ENCODE results near the gene ITPKB.
"Not testable (repeated sequence)": the region's sequence is repeated elsewhere in the genome, so short reads cannot be mapped to it uniquely, and the experiment has no call there.

The ITPKB gene

DNA sequence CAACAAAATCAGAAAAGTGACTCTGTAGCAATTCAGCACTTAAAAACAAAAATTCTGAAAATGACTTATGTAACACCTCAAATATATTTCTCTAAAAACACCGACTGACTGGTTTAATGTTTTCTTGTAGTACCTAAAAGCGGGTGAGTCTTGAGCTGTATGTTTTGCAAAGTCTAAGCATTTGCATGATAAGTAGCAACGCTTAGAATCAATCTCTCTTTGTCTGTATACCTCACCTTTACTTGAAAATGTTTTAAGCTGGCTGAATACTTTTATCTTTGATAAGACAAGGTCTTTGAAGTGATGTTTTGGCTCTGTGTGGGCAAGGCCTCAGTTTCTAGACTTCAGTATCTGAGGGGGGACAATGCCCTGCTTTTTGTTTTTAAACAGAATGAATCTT lies 8.2 kb downstream of the ITPKB start:
- no peak for DNase-seq (ENCODE audit: low spot score)

- no peak for DNase-seq (ENCODE audit: low spot score)
Measured at GRCh38 chr1:226730071-226730470, 9.0 kb downstream of the ITPKB start.

DNA sequence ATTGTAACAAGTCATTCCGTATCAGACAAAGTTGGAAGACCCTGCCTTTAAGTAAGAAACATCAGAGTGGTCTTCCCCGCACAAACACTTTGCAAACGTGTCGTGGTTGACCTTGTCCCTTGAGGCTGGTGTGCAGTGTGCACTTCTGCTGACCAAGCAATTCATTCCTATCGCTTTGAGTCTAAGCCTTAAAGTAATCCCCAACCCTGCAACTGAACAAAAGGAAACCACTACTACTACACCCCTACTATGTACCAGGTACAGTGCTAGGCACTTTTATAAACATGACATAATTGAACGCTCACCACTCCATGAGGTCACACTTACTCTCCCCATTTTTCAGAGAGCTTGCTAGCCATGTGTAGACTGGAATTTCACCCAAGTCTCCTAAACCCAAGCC lies 10.6 kb downstream of the ITPKB start:
- no peak for DNase-seq (ENCODE audit: low spot score)

- DNase-seq (ENCODE audit: low spot score): no peak
Measured at GRCh38 chr1:226725897-226726267, 13.2 kb downstream of the ITPKB start.

DNA sequence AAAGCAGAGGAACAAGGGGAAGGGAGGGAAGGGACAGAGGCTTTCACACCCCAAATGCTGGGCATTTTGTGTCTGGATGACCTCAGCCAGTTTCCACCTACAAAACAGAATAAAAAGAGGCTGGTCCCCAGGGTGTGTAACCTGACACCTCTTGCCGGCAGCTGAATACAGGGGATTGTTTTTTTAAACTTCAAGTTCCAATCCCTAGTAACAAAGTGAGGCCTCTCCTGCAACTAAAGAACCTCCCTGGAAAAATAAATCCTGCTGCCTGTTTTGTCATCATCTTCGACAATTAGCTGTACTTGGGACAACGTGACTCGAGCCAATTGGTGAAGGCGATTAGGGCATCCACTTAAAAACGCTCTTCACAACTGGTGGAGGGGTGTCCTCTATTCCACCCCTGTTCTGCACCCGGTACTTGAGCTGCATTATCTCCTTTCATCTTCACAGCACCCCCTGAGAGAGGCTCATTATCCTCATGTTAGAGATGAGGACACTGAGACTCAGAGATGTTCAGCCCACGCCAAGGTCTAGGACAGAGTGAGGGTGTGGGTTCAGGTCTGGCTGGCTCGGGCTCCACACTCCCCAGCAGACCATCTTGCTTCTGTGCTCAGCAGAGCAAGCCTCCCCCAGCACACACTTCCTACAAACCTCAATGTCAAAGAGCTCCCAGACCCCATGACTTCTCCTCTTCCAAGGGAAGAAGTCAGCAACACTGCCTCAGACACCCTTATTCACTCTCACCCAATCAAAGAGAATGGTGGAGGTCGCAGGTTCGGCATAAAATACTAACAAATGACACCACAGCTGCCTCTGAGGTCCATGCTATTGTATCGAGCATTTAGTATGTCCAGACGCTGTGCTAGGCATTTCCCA lies 15.2 kb downstream of the ITPKB start:
- DNase-seq (ENCODE audit: low spot score): no peak

DNA sequence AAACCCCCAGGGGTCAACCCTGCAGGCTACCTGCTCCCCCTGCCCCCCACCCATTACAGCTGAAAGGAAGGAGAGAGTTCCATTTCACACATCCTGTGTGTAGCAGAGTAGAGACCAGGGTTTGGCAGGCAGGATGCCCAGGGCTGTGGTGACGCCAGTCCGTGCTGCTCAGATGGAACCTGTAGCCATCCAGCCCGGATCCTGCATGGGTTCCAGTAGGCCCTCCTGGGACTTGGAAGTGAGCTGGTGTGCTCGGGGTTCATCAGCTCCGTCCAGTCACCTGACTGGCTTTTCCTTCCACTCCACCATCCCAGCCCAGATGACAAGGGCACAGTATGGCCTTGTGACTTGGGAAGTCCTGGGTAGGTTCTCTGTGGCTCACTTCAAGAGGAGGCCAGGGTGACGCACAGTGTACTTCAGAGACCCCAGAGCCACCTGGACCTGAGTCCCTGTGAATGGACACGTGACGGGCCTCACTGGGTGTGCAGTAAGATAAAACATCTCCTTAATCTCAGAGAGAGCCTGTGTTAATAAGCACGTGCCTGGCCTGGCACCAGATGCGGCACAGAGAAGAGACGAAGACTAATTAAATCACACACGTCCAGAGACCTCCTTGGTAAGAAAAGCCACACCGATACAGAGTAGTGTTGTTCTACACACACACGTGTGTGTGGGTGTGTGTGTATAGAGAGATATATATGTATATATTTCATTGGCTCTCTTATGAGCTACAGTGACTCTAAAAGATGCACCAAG lies 16.0 kb downstream of the ITPKB start:
- no peak for DNase-seq (ENCODE audit: low spot score)

DNA sequence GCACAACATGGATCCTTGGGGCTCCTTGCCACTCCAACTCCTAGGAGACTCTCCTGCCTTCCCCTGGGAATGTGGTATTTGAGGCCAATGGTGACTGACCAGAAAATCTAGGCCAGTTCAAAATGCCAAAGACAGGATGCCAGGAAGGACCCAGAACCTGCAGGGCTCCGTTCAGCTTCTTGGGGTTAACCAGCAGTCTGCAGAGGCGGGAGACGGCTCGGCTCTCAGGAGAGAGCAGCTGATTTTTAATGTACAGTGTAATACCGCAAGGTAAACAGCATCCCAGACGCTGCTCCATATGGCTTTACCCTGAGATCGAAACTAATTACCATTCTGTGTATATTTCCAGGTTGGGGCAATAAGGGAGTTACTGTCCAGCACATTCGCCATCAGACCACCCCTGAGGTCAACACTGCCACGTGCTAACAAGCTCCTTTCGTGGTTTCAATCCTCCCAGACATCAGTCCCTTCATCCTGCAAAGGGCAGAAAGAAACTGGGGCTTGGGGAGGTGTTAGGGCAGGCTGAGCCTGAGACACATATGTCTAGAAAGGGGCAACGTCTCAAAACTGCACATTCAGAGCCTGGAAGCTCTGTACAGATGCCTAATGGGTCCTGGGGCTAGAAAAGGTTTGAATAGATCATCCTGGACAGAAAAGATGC lies 16.7 kb downstream of the ITPKB start:
- DNase-seq (ENCODE audit: low spot score): no peak

GRCh38 chr1:226720574-226720973 lies 18.5 kb downstream of the ITPKB start:
- not testable (repeated sequence) for DNase-seq (ENCODE audit: low spot score)

DNA sequence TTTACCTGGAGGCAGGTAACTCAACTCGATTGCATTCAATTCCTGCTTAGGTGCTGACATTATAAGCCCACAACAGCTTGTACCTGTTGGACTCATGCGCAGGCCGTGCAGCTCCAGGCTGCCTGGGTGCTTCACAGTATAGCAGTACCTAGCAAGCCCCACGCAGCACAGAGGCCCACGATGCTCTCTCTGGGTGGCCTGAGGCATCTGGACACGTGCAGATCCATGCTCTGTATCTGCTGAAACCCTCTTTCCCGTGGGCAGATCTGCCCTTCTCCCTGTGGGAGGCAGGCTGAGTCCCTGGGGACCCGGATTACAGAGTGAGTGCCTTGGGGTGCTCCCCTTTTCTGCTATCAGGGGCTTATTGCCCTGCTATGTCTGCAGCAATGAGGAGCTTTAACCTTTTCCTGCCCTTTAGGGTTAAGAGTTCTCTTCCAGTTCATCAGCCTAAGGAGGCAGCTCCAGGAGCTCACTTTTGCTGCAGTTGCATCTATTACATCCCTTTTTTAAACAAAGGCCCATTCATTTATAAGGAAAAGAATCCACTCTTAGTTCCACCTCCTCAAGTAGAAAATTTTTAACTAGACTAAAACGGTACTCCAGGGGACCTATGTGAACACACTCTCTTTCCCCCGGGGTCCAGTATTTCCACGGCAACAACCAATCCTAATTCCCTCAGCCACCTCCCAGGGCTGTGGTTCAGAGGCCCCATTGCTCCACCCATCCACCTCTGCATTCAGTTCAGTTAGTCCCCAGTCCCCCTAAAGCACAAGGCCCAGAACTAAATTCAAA lies 19.3 kb downstream of the ITPKB start:
- no peak for DNase-seq (ENCODE audit: low spot score)

- DNase-seq (ENCODE audit: low spot score): no peak
Measured at GRCh38 chr1:226717256-226717909, 21.7 kb downstream of the ITPKB start.

DNA sequence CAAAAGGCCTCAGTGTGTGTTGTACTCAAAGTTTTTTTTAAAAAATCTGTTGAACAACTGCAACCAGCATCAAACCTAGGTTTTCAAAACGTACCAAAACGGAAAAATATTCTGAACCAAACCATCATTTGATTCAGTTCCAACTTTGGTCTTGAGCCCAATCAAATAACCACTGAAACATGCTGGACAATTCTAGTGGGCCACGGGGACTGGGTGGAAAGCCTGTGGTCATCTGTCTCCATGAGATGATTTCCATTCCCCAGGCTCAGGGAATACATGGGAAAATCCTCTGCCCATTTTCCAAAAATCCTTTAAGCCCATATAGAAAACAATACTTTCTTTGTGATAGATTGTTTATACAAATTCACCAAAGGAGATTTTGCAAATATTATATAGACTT lies 22.5 kb downstream of the ITPKB start:
- no peak for DNase-seq (ENCODE audit: low spot score)

DNA sequence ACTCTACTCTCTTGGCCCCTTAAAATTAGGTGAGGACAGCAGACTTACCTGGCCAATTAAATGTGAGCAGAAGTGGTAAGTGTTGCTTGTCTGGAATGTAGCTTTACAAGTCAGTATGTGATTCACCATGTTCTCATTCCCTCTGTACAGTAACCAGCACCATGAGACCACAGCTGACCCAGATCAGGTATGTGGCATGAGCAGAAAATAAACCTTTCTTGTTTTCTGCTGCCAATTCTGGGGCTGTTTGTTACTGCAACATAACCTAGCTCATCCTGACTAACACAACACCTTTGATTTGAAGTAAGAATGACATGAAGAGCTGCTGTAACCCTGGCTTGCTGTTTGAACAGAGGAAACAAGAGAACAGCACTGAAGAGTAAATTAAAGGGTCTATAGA lies 24.9 kb downstream of the ITPKB start:
- DNase-seq (ENCODE audit: low spot score): no peak

- DNase-seq (ENCODE audit: low spot score): no peak
Measured at GRCh38 chr1:226712742-226713419, 26.2 kb downstream of the ITPKB start.

- DNase-seq (ENCODE audit: low spot score): peak; percentile 59
Measured at GRCh38 chr1:226711976-226712741, 26.9 kb downstream of the ITPKB start.

DNA sequence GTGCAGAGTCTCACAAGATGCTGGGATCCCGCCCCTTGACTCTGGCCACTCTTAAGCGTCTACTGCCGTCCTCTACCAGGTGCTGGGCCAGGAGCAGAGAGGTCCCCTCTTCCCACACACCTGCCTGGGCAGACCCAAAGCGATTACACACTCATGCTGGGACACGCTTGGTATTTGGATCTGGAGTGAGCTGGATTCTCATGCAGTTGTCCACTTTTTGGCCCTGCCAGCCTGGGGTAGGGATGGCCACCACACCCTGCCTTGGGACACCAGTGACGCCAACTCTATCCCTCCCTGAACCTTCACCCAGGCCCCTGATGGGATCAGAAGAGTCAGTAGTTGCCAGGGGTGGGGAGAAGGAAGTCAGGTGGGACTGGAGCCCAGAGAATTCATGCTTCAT lies 28.6 kb downstream of the ITPKB start:
- DNase-seq (ENCODE audit: low spot score): no peak

GRCh38 chr1:226709953-226710352 lies 29.1 kb downstream of the ITPKB start:
- DNase-seq (ENCODE audit: low spot score): no peak

GRCh38 chr1:226708967-226709396 lies 30.1 kb downstream of the ITPKB start:
- DNase-seq (ENCODE audit: low spot score): no peak

GRCh38 chr1:226708342-226708780 lies 30.7 kb downstream of the ITPKB start:
- DNase-seq (ENCODE audit: low spot score): peak; percentile 60

DNA sequence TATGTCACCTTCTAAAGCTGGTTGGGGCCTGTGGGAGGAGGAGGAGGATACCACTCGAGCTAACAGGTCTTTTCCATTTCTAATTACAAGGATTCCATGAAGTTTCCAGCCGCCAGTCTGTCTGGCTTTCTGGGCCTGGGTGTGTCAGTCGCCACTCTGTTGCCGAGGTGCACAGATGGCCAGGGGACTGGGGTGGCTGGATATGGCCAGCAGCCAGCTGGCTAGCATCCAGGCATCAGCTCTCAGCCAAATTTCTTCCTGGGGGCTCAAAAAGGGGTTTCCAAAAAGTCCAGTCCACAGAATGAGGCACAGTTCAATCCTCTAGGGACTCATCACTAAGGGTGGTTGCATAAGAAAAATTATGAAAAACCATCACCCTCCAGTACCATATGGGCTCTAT lies 32.4 kb downstream of the ITPKB start:
- no peak for DNase-seq (ENCODE audit: low spot score)
